ENCODE results near the gene KRT34. TPM values are rescaled to one million over a fixed set of nuclear protein-coding genes. Genes with fewer than 3 reads are reported as not detected.
A peak's percentile ranks its signal among the peaks of the same experiment; 100 is the strongest.

Gene KRT34
- polyA plus RNA-seq, 1 of the 3 experiments (the other 2 are of a cell fraction): 0.08 TPM

DNA sequence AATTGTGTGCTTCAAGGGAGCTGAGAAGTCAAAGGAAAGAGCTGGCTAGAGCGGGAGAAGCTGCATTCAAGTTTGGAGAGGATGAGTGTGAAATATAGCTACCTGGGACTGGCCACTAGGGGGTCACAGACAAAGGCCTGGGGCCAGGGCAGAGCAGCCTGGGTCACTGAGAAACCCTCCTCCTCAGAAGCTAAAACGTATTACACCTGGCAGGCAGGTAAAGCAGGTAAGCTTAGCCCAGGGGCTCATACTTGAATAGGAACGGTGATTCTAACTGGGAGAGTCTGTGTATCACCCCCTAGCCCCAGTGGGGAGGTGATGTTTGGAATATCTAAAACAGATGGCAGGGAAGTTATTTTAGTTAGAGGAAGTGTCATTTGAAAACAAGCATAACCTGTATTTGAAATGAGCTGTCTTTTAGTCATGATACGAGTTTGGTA, 35.5 kb upstream of the KRT34 start (continued):
- TF ChIP-seq EZH2phosphoT487 (IDR thresholded peaks at IDR 0.05; ENCODE audit: borderline replicate concordance, low read depth) (no peak), ELF1 (IDR thresholded peaks at IDR 0.05) (no peak), TEAD4 (IDR thresholded peaks at IDR 0.05; ENCODE audit: borderline replicate concordance, insufficient read depth) (no peak), FOSL2 (IDR thresholded peaks at IDR 0.05; ENCODE audit: borderline replicate concordance, low read depth) (no peak), POLR2AphosphoS5 (IDR thresholded peaks at IDR 0.05; ENCODE audit: low read depth, low read length) (no peak), MEF2A (IDR thresholded peaks at IDR 0.05; ENCODE audit: borderline replicate concordance, low read depth) (no peak), NRF1 (IDR thresholded peaks at IDR 0.05; ENCODE audit: low read depth, low read length) (no peak), TCF12 (IDR thresholded peaks at IDR 0.05) (peak; percentile 43; the same call in 1 of the 2 replicates), GATA2 (CRISPR knock-in tag; IDR thresholded peaks at IDR 0.05) (no peak)
- TF ChIP-seq, protein P1, sequence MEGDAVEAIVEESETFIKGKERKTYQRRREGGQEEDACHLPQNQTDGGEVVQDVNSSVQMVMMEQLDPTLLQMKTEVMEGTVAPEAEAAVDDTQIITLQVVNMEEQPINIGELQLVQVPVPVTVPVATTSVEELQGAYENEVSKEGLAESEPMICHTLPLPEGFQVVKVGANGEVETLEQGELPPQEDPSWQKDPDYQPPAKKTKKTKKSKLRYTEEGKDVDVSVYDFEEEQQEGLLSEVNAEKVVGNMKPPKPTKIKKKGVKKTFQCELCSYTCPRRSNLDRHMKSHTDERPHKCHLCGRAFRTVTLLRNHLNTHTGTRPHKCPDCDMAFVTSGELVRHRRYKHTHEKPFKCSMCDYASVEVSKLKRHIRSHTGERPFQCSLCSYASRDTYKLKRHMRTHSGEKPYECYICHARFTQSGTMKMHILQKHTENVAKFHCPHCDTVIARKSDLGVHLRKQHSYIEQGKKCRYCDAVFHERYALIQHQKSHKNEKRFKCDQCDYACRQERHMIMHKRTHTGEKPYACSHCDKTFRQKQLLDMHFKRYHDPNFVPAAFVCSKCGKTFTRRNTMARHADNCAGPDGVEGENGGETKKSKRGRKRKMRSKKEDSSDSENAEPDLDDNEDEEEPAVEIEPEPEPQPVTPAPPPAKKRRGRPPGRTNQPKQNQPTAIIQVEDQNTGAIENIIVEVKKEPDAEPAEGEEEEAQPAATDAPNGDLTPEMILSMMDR (IDR thresholded peaks at IDR 0.05): peak; percentile 52

DNA sequence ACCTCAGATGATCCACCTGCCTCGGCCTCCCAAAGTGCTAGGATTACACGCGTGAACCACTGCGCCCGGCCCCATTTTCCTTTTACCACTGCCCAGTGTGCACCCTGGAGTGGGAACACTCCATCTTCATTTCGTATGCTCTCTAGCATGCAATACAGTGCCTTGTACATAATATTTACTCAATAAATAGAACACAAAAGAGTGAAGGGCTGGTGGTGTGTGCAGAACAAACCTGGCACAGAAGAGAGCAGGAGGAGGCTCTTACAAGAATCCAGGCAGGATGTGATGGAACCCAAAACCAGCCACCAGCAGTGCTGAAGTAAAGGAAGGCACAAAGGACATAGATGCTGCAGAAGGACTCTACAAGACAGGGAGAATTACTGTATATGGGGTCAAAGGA, 35.0 kb upstream of the KRT34 start:
- ChIA-PET POLR2A (no interaction called here), CTCF (interaction anchor here (0.8 to 2.9 kb wide), 6 partner anchors 11 to 246 kb away, joined by 3 to 11 read pairs (median 3); no protein-coding TSS in a partner anchor)
- H3F3A ChIP-seq (replicated peaks; ENCODE audit: insufficient read depth): peaks cover 4% of the 10 kb centered on the region
- H3K9me2 ChIP-seq: no peaks in the 10 kb centered on the region
- no peaks in the 10 kb centered on the region for H3K27me3 ChIP-seq (ENCODE audit: insufficient read depth)
- TF ChIP-seq, protein P2, sequence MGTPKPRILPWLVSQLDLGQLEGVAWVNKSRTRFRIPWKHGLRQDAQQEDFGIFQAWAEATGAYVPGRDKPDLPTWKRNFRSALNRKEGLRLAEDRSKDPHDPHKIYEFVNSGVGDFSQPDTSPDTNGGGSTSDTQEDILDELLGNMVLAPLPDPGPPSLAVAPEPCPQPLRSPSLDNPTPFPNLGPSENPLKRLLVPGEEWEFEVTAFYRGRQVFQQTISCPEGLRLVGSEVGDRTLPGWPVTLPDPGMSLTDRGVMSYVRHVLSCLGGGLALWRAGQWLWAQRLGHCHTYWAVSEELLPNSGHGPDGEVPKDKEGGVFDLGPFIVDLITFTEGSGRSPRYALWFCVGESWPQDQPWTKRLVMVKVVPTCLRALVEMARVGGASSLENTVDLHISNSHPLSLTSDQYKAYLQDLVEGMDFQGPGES (IDR thresholded peaks at IDR 0.05; ENCODE audit: low read depth, low read length): no peak
- TF ChIP-seq RCOR1 (IDR thresholded peaks at IDR 0.05; ENCODE audit: low read length): no peak
- TF ChIP-seq RXRA (IDR thresholded peaks at IDR 0.05; ENCODE audit: borderline replicate concordance, low read depth): no peak
- TF ChIP-seq, protein P3, sequence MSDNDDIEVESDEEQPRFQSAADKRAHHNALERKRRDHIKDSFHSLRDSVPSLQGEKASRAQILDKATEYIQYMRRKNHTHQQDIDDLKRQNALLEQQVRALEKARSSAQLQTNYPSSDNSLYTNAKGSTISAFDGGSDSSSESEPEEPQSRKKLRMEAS (IDR thresholded peaks at IDR 0.05; ENCODE audit: low read depth): no peak
- no peak for TF ChIP-seq CHD2 (IDR thresholded peaks at IDR 0.05; ENCODE audit: low read length, partially characterized antibody)
- no peak for TF ChIP-seq TAF1 (IDR thresholded peaks at IDR 0.05; ENCODE audit: borderline replicate concordance, low read depth, low read length)
- TF ChIP-seq, protein P4, sequence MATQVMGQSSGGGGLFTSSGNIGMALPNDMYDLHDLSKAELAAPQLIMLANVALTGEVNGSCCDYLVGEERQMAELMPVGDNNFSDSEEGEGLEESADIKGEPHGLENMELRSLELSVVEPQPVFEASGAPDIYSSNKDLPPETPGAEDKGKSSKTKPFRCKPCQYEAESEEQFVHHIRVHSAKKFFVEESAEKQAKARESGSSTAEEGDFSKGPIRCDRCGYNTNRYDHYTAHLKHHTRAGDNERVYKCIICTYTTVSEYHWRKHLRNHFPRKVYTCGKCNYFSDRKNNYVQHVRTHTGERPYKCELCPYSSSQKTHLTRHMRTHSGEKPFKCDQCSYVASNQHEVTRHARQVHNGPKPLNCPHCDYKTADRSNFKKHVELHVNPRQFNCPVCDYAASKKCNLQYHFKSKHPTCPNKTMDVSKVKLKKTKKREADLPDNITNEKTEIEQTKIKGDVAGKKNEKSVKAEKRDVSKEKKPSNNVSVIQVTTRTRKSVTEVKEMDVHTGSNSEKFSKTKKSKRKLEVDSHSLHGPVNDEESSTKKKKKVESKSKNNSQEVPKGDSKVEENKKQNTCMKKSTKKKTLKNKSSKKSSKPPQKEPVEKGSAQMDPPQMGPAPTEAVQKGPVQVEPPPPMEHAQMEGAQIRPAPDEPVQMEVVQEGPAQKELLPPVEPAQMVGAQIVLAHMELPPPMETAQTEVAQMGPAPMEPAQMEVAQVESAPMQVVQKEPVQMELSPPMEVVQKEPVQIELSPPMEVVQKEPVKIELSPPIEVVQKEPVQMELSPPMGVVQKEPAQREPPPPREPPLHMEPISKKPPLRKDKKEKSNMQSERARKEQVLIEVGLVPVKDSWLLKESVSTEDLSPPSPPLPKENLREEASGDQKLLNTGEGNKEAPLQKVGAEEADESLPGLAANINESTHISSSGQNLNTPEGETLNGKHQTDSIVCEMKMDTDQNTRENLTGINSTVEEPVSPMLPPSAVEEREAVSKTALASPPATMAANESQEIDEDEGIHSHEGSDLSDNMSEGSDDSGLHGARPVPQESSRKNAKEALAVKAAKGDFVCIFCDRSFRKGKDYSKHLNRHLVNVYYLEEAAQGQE (IDR thresholded peaks at IDR 0.05; ENCODE audit: low read depth, low read length): no peak
- TF ChIP-seq MXI1 (IDR thresholded peaks at IDR 0.05; ENCODE audit: low read depth, low read length): no peak
- H3K4me3 ChIP-seq (ENCODE audit: low read depth in 2 of 2, low read length in 1 of 2): no peak overlapping the region
- no peaks in the 10 kb centered on the region for H3K79me2 ChIP-seq (ENCODE audit: insufficient read depth)
- H3K4me2 ChIP-seq: no peak overlapping the region
- WGBS (ENCODE audit: low lambda C conversion rate): 91% methylated on average over 6 of the region's 6 CpGs
- H2AFZ ChIP-seq (ENCODE audit: low read depth): no peak overlapping the region
- H3K9ac ChIP-seq: no peak overlapping the region
- no peak for DNase-seq
- H3K4me1 ChIP-seq (ENCODE audit: control insufficient read depth in 1 of 2, insufficient read depth in 2 of 2, low read depth in 1 of 2, low read length in 1 of 2): peaks cover 0 to 47% of the 10 kb centered on the region in 2 experiments; a peak in 3 of 4 replicates
- H3K9me3 ChIP-seq: no peaks in the 10 kb centered on the region
- no peaks in the 10 kb centered on the region for H3K36me3 ChIP-seq (replicated peaks in 1 of 2; ENCODE audit: control insufficient read depth in 1 of 2, insufficient read depth in 2 of 2, low read length in 1 of 2)
- no peak overlapping the region for H3K27ac ChIP-seq (ENCODE audit: low read depth in 2 of 2, low read length in 1 of 2)
- no peaks in the 10 kb centered on the region for H4K20me1 ChIP-seq (ENCODE audit: insufficient read depth)
